HFF-Myc (cell line): ENCODE data around the gene SBF2.

ENCODE experiments used
- DNase-seq: peaks from one replicate; pipeline ENCODE4 v3.0.0-alpha.2; 2011; ENCODE audit warnings: low read depth; ENCODE audit errors: extremely low read depth
- H3K4me3 ChIP-seq: replicated peaks from 2 replicates; pipeline ENCODE4 v1.5.1; 2011; ENCODE audit warnings: low read depth, mild to moderate bottlenecking, control low read depth, low read length
- CTCF ChIP-seq: IDR thresholded peaks from 2 replicates; pipeline ENCODE4 v1.5.1; 2012; ENCODE audit warnings: mild to moderate bottlenecking, low read depth, low read length, control low read depth; ENCODE audit errors: missing control alignments

SBF2 gene

GRCh38 chr11:10211470-10211869 is 82.5 kb downstream of the SBF2 start:
- no peak for TF ChIP-seq CTCF
- no peak for DNase-seq
- no peak overlapping the region for H3K4me3 ChIP-seq

- DNase-seq, result no peak
- no peak overlapping the region for H3K4me3 ChIP-seq
- TF ChIP-seq CTCF, result no peak
Observed at GRCh38 chr11:10209326-10209725, 84.7 kb downstream of the SBF2 start.

DNA sequence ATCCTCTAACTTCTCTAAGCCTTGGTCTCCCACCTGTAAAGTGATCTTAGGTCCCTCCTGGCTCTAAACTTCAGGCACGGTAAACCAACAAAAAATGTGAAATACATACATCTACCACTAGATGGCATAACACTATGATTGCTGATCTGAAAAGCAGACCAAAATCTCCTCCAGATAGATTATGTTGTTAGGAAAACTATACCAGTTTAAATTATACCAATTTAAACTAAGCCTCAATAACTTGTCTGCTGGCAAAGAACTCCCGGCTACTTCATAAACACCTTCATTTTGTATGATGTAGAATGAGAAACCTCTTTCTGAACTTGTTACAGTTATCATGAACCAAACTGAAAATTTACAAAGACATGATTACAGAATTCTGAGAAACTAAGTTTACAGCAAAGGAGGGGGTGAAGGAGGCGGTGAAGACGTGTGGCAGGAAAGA is 85.9 kb downstream of the SBF2 start:
- H3K4me3 ChIP-seq, result no peak overlapping the region
- peak; percentile 44 for DNase-seq
- peak; percentile 62 for TF ChIP-seq CTCF

- TF ChIP-seq CTCF, result no peak
- H3K4me3 ChIP-seq, result no peak overlapping the region
- no peak for DNase-seq
Observed at GRCh38 chr11:10205928-10206327, 88.1 kb downstream of the SBF2 start.

DNA sequence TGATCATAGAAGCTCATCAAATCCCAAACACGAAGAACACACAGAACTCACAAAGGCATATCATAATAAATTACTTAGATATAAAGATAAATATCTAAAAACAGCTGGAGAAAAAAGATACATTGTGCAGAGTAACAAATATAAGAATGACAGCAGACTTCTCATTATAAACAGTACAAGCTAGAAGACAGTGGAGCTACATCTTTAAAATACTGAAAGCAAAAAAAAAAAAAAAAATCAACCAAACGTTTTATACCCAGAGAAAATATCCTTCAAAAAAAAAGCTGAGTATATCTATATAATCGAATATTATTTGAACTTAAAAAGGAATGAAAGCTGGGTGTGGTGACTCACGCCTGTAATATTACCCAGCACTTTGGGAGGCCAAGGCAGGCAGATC is 90.0 kb downstream of the SBF2 start:
- no peak for DNase-seq
- no peak overlapping the region for H3K4me3 ChIP-seq
- no peak for TF ChIP-seq CTCF

GRCh38 chr11:10201343-10201742 is 92.7 kb downstream of the SBF2 start:
- TF ChIP-seq CTCF, result no peak
- DNase-seq, result no peak
- H3K4me3 ChIP-seq, result no peak overlapping the region

DNA sequence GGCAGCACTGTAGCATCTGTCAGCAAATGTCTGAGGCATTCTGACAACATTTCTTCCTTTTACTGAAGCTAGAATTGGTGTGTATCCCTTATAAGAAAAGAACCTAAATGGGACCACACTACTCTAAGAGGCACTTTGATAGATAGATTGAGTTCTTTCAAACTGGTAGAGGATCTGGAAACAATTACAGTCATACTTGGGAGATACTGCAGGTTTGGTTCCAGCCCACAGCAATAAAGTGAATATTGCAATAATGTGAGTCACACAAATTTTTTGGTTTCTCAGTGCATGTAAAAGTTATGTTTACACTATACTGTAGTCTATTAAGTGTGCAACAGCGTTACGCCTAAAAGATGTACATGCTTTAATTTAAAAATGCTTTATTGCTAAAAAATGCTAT is 96.9 kb downstream of the SBF2 start:
- H3K4me3 ChIP-seq, result no peak overlapping the region
- peak; percentile 17 for DNase-seq
- no peak for TF ChIP-seq CTCF
